GM15510 (cell line): ENCODE measurements around the gene DPP9.

Source experiments
- POLR2A ChIP-seq: IDR thresholded peaks from 3 replicates; pipeline ENCODE4 v1.6.1; 2011; ENCODE audit warnings: borderline replicate concordance; ENCODE audit not compliant: insufficient read length; ENCODE audit errors: extremely low read depth

The DPP9 gene

DNA sequence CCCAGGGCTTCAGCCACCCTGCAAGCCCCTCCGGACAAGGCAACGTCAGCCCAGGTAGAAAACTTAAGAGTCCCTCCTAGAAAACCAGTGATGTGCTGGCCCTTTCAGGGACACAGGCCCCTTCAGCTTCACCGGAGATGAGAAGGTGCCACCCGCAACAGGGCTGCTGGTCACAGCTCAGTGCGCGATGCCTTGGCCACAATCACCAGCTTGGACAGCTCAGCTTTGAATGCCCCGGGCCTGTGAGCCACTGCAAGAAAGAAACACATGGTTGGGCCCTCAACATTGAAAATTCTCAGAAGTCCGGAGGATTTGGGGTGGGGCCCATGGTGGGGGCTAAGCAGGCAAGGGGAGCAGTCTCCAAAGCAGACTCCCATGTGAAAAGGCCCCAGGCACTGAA lies 65.8 kb downstream of the DPP9 start:
- no peak for TF ChIP-seq POLR2A

DNA sequence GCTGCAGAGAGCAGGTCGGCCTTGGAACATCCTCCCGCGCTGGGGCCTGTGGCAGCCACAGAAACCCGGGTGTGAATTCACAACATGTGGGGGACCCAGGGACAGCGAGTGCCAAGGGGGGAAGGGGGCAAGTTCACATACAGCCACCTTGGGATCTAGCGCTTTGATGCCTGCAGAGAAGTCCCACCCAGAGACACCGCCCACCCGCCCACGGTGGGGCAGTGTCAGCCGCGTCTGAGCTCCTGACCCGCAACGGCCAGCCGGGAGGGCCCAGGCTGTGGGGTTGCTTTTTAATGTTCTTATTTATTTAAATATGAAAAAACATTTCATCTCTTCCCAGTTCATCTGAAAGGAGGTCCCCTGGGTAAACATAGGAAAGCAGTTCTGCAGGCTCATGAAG lies 66.4 kb downstream of the DPP9 start:
- TF ChIP-seq POLR2A, result no peak

DNA sequence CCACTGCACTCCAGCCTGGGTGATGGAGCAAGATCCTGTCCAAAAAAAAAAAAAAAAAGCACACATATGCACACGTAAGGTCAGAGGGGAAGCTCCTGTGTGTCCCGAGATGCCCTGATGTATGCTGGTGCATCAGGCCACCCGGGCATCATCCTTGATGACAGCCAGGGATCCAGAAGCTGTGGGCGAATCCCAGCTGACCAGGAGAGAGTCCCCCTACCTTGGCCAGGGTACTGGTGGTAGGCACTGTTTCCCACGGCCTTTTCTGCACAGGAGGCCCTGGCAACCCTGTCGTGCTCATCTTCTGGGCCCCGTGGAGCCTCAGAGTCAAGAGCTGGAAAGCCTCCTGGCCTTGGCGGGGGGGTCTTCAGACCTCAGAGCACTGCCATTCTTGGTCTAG lies 67.5 kb downstream of the DPP9 start:
- no peak for TF ChIP-seq POLR2A

DNA sequence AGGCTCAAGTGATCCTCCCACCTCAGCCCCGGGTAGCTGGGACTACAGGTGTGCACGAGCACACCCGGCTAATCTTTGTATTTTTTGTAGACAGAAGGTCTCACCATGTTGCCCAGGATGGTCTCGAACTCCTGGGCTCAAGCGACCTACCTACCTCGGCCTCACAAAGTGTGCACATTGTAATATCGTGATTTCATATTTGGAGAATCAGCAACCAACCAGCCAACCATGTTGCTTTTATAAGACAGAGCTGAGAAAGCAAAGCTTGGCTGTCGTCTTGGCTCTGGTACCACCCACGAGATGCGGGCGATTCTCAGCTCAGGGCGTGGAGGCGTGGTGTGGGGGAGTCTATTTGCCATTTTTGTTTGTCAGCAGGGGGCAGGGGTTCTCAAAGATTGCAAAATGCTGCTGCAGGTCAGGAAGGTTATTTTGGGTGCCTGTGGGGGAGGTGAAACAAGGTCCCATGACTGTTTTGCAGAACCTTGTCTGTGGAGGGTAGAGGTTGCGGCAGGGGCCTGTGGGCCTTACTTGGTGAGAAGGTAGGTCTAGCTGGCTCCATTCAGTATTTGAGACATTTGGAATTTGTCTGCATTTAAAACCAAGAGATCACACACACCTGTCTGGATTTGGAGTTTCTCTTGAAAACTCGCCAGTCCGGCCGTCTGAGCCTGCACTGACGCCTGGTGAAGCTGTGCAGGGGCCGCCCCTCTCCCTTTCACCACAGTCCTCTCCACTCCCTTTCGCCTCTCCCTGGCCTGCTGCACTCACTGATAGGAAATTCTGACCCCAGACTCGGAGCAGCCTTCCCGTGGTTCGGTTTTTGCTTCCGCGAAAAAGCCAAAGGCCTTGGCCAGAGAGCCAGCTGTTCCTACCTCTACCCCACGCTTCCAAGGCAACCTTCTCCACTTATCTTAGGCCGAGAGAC lies 68.9 kb downstream of the DPP9 start:
- TF ChIP-seq POLR2A, result no peak

DNA sequence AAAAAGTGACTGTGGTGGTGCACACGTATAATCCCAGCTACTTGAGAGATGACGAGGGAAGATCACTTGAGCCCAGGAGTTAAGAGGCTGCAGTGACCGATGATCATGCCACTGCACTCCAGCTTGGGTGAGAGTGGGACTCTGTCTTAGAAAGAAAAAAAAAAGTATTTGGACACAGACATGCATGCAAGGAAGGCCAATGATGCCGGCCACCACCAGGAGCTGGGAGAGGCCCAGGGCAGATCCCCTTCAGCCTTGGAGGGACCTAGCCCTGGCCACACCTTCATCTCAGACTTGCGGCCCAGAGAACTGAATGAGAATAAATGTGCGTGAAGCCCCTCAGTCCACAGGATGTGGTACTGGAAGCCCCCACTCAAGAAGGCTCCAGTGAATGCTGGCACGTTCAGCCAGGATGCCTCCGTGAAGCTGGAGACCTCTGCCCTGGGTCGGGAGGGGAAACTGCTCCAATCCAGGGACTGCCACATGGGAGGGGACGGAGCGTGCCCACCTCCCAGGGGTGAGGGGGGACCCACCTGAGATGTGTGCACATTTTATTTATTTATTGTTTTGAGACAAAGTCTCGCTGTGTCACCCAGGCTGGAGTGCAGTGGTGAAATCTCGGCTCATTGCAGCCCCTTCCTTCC lies 69.7 kb downstream of the DPP9 start:
- TF ChIP-seq POLR2A, result no peak

DNA sequence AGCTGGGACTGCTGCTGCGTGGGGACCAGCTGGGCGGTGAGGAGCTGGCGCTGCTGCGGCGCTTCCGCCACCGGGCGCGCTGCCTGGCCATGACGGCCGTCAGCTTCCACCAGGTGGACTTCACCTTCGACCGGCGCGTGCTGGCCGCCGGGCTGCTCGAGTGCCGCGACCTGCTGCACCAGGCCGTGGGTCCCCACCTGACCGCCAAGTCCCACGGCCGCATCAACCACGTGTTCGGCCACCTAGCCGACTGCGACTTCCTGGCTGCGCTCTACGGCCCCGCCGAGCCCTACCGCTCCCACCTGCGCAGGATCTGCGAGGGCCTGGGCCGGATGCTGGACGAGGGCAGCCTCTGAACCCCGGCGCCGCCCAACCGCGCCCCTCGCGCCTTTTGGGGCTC lies 71.6 kb downstream of the DPP9 start:
- no peak for TF ChIP-seq POLR2A

DNA sequence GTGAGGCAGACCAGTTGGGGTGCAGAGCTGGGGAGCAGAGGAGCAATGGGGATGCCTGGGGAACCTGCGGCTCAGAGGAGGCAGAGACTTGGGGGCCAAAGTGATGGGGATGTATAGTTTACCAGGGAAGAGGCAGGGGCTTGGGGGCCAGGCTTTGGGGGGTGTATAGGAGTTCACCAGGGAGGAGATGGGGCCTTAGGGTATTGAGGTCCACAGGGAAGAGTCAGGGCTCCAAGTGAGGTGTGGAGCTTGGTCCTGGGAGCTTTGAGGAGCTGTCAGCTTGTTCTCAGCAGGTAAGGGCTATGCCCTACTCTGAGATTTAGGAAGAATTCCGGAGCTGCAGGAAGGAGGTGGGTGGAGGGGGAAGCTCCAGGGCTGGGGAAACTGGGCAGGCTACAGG lies 73.5 kb downstream of the DPP9 start:
- no peak for TF ChIP-seq POLR2A

DNA sequence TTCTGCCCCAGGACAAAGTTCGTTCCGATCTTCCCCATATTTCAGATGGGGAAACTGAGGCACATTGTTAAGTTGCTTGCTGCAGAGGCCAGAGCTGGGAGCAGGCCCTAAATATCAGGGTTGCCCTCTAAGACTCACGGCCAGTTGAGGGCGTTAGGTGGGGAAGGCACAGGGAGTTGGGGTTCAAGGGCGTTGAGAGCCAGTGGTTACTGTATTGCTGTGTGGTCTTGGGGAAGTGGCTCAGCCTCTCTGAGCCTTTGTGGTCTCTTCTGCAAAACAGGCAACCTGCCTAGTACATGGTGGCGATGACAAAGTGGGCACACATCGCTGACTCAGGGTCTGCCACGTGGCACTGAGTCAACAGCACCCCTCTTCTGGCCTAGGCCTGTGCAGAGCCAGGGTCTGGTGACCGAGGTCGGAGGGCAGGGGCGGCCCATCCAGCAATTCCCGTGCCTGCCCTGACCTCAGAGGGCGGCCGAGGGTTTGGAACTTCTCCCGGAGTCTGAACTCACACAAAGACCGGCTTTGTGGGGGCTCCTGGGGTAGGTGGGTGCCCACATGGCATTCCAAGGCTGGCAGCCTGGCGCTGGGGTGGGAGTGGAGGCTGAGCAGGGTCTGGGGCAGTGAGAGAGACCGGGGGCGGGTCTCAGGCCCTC lies 74.1 kb downstream of the DPP9 start:
- TF ChIP-seq POLR2A, result no peak

DNA sequence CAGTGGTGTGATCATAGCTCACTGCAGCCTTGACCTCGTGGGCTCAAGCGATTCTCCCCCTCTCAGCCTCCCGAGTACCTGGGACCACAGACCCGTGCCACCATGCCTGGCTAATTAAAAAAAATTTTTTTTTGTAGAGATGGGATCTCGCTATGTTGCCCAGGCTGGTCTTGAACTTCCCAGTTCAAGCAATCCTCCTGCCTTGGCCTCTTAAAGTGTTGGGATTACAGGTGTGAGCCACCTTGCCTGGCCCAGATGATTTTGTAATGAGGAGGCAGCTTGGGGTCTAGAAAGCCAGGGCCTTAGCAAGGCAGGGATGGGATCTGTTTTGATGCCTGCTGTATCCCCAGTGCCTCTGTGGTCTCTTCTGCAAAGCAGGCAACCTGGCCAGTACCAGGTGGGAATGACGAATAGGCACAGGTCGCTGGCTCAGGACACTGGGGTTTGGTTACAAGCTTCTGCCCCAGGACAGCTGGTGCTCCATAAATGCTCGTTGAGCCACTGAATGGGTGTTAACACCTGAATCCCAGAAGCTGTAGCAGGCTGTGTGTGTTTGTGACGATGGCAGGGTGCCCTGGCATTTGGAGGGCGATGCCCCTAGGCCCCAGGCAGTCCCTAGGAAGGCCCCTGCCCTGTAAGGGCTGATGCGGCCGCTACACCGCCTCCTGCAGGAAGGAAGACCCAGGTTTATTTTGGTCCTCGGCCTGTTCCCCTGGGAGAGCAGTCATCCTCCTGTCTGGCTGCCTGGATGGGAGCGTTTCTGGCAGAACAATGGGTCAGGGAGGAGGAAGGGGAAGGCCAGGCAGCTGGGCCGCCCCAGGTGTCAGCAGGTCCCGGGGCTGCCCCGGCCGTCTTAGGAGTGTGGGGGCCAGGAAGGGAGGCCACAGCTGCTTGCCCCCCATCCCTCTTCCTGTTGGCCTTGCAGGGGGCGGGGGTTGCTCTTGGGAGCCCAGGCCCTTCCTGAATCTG lies 75.7 kb downstream of the DPP9 start:
- no peak for TF ChIP-seq POLR2A

DNA sequence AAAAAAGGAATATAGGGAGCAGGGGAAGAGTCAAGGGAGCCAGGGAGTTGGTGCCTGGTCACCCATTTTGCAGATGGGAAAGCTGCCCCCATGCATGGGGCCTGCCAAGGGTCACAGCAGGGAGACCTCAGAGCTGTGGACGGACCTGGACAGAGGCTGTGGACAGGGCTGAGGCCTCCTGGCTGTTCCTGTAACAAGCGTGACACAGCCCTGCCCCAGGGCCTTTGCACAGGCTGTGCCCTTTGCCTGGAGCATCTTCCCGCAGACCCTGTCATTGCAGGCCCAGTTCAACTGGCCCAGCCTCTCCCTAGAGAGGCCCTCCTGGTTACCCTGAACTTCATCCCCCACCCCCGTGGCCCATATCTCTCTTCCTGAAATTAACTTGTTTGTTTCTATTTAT lies 77.9 kb downstream of the DPP9 start:
- TF ChIP-seq POLR2A, result no peak

DNA sequence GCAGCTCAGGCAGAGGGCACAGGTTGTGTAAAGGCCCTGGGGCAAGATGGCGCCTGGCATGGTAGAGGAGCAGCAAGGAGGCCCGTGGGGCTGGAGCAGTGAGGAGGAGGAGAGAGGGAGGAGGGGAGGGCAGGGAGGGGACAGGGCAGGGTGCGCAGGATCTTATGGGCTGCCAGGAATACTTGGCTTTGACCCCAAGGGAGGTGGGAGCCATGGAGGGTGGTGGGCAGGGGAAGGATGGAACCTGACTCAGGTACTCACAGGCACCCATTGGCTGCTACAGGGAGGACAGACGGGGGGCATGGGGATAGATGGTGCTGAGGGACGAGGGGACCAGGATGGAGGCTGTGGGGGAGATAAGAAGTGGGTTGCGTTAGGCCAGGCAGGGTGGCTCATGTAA lies 81.0 kb downstream of the DPP9 start:
- TF ChIP-seq POLR2A, result no peak

DNA sequence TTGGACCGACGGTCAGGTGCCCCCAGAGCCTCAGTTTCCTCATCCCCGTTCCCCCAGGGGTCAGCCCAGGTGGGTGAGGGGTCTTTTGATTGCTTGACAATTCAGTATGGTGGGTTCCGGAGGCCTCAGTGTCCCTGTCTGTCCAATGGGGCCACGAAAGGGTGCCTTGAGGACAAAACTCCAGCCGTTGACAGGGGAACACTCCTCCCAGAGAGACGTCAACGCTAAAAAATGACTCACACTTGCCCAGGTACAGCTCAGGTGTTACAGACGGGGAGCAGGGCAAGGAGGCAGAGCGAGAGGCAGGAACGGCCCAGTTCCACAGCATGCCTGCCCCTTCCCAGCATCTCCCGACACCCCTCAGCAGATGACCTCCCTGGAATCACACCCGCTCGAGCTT lies 82.5 kb downstream of the DPP9 start:
- TF ChIP-seq POLR2A, result no peak

DNA sequence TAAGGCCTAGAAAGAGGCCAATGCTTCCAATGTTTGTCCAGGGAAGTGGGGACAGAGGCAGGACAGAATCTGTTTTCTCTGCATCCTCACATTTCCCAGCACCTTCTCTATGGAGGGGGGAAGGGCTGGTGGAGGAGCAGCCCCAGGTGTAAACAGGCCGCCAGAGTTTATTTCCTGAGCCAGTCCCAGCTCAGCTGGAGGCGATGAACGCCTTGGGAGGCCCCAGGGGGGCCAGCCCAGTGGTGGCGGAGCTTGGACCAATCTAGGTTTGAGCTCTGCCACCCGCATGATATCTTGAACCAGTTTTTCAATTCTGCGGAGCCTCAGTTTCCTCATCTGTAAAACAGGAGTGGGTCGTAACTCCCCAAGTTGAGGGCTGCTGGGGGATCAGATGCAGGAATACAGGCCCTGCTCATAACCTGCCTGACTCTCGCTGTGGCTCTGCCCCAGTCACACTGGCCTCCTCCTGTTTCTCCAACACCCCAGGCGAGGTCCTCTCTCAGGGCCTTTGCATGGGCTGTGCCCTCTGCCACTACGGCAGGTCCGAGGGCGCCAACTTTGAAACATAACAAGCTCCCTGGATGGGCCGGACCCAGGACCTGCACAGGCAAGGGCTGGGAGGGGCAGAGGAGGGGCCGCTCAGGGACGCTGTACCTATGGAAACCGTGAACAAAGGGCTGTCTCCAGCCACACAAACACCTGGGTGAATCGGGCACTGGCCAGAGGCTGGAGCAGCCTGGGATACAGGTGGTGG lies 83.2 kb downstream of the DPP9 start:
- TF ChIP-seq POLR2A, result no peak
